HuH-7.5 (cell line): ENCODE data around the gene E2F8.

ENCODE experiments used
- DNase-seq: peaks from one replicate; pipeline ENCODE4 v3.0.0; 2011; ENCODE audit warnings: low spot score

E2F8 gene

DNA sequence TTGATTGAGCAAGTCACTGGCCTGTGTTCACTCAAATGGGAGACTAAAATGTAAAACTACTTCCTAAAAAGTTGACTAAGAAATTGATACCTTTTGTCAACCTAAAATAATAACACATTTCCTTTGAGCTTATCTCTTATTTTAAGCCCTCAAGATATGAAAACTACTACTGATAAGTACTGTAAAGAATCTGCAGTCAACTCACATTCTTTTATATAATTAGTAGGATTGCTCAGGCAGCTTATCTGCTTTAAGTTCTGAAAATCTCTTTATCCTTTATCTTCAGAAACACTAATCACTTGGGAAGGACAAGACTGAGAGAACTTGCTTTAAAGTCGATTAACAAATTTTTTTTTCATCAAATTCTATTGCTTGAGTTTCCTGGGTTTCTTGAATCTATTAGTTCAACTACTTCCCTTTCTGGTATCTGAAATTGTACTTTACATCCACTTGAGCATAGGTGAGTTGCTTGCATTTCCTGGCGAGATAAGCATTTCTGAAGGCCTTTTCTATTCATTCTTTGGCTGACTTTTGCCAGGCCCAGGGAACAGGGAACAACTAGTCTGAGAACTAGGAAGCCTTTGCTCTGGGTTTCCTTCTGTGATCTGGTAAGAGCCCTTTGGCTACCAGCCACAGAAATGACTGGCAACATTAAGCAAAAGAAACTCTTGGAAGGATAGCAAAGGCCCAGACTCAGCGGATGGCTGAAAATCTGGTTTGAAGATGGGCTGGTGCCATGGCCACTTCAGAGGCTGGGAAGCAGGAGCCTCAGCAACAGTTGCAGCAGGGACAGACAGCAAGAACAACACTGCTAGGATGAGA is 19.6 kb downstream of the E2F8 start:
- no peak for DNase-seq

DNA sequence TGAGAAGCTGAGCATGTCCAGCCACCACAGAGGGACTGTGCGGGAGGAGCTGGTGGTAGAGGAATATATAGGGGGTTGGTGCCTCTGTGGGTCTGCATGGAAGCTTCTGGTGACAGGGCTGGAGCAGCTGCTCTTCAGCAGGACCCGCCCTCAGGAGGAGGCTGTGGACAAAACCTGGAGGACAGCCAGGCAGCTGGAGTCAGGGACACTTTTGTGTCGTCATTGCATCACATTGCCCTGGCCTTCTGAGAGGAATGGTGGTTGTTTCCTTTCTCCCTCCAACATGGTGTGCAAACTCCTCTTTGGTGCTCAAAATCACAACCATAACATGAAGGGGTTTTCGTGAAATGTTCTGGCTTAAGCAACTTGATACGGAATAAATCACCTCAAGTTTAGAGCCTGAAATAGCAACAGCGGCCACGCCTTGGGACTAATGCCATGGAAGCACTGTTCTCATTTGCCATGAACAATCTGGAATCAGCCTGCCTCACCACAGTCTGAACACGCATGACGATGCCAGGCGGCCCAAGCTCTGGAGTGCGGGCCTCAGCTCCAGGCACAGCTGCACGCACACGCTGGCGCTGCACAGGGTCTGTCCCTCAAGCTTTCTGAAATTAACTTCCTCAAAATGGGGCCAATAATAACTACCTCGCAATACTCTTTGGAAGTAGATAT is 21.8 kb downstream of the E2F8 start:
- DNase-seq = no peak

DNA sequence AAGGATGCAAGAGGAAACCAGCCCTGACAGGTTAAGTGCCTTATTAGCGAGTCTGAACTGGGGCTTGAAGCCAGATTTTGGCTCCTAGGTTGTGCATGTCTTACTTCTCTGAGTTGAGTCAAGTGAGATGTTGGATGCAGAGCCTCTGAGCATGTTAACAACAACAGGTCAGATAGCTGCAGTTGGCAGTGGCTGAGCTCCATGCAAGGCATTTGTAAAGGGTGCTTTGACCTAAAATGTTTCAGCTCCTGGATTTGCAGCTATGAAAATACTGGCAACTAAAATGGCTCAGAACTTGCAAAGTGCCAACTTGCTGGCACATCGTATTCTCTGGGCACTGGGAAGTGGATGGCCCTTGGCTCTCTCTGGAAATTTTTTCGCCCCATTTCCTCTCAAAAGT is 22.5 kb downstream of the E2F8 start:
- DNase-seq = no peak

DNA sequence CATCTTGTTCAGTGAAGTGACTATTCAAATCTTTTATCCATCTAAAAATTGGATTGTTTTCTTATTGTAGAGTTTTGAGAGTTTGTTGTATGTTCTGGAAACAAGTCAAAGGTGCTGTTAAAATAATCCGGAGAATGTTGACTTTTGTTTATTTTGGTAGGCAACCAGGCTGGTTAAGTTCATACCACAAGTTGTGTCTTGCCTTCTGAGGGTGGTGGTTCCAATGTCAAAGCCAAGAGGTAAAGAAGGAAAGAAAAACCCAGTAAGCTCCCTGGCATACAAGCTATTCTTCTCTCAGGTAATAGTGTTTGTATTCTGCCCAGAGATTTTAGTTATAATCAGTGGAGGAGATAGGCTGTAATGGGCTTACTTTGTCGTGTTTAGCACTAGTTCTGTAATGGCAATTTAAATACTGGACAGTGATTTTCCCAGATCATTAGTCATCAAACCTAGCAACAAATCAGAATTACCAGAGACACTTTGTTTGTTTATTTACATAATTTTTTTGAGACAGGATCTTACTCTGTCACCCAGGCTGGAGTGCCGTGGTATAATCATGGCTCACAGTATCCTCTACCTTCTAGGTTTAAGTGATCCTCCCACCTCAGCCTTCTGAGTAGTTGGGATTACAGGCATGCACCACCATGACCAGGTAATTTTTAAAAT is 23.9 kb downstream of the E2F8 start:
- DNase-seq = no peak

DNA sequence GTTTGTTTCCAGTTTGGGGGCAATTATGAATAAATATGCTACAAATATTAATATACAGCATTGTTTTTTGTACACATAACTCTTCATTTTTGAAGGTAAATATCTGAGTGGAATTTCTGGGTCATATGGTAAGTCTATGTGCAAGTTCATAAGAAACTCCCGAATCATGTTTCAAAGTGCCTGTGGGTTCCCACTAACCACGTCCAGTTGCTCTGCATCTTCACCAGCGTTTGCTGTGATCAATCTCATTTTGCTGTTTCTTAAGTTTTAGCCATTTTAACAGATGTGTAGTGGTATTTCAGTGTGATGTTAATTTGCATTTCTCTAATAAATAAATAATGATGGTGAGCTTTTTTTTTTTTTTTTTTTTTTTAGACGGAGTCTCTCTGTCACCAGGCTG is 24.7 kb downstream of the E2F8 start:
- DNase-seq = no peak

DNA sequence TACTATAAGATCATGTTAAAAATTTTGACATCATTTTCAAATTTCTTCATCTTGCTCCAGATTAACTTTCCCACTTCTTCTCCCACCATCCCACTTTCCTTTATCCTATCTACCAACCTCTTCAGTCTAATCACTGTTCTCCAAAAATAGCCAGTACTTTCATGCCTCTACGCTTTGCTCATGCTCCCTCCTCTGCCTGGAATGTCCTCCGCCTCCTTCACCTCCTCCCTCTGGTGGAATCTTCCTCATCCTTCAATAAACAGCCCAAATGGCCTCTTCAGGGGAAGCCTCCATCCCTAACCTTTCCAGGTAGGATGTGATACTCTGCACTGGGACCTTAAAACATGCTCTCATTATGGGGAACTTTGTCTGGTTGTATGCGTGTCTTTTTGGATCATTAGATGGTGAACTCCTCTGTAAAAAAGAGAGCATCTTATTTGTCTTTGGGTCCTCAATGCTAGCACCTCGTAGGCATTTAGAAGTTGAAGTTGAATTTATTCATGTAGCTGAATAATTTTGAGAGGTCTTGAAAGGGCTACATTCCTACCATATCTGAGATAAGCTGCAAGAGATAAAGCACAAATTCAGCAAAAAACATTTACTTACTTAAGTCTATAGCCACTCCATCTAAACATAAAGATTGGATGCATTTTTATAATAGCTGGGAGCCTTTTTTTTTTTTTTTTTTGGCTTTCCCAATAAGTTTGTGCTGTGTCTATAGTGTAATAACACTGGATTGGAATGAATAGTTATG is 31.0 kb downstream of the E2F8 start:
- no peak for DNase-seq

DNA sequence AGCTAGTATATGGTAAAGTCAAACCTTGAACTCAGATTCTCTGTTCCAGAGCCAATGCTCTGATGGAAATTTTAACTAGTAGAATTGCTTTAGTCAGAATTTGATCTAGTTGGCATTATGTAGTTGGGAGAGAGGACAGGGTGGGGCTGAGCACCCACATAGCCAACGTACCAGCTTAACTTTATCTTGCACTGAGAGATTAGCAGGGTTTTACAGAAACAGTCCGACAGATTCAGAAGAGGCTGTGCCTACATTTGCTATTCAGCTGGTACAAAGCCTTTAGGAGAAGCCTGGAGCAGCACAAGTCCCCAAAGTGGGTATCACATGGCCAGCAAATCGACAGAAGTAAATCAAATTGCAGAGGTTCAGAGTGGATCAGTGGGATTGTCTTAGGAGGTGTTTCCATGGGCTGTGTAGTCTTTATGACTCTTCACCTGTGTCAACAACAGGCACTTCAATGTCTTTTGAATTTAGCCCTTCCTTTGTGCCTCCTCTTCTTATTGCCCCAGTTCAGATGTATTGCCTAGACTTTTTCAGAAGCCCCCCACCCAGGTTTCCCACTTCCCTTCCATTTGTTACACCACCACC is 31.7 kb downstream of the E2F8 start:
- DNase-seq = no peak

DNA sequence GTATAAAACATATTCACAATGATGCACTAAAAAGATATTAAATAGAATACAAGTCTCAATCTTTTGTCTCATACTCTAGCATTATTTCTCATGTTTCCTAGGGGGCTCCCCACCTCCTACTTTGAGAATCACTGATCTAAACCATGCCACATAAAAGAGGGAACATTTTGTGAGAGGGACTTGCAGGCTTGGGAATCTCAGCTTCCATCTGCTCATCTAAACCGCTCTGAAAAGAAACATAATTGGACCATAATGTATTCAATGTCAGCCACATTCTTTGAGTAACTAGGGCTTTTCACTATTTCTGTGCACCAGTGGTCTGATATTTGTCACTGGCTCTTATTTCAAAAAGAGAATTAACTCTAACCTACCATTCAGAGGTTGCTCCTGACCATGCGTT is 32.6 kb downstream of the E2F8 start:
- no peak for DNase-seq

DNA sequence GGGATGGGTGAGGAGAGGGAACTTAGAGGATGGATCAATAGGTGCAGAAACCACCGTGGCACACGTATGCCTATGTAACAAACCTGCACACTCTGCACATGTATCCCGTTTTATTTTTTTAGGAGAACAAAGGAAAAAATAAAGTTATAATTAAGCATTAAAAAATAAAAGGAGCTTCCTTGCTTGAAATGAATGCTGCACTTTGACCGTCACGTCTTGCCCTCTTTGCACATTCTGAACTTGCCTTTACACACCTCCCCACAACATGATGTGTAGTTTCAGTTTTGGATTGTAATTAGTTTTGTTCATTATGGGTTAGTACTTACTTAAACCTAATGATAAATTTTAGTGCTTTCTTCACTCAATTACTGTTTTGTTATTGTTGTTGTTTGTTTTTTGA is 35.9 kb downstream of the E2F8 start:
- no peak for DNase-seq

DNA sequence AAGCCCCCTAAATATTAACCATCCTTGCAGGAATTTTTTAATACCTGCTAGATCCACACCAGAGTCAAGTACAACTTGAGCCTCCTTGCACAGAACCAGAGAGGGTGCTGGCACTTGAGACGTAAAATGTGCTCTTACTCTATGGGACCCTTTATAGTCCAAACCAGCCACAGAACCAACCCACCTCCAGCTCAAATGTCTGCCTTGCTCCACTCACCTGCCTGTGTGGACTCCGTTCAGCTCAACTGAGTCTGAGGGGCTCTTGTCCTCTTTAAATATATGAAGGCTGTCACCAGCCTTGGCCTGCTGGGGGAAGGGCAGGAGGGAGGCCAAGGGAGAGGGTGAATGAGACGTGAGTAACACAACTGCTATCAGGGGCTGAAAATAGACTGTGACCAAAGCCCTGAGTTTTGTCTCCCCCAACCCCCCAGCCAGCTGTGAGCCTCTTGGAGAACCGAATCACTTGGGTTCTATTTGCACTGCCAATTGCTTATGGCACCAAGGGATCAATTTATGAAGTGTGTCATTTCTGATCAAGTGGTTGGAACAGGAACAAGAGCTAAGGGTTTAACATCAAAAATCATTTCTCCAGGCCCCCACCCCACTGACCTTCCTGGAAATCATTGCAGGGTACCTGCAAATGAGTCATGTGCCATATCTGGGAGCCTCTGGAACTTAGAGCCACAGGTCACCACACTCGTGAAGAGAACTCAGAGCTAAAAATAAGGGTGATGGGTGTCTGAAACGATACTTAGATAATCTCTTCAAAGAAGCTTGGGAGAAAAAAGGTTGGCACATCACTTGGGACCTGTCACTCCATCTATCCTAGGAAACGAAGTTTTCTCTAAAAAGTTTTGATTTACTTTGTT is 38.8 kb downstream of the E2F8 start, which contains the start of gene CSRP3:
Gene CSRP3 (minus strand): TSS at position 247 of the 869 bp plus-strand sequence. CDS start 9,535 bp downstream, outside the sequence.
- DNase-seq = no peak

DNA sequence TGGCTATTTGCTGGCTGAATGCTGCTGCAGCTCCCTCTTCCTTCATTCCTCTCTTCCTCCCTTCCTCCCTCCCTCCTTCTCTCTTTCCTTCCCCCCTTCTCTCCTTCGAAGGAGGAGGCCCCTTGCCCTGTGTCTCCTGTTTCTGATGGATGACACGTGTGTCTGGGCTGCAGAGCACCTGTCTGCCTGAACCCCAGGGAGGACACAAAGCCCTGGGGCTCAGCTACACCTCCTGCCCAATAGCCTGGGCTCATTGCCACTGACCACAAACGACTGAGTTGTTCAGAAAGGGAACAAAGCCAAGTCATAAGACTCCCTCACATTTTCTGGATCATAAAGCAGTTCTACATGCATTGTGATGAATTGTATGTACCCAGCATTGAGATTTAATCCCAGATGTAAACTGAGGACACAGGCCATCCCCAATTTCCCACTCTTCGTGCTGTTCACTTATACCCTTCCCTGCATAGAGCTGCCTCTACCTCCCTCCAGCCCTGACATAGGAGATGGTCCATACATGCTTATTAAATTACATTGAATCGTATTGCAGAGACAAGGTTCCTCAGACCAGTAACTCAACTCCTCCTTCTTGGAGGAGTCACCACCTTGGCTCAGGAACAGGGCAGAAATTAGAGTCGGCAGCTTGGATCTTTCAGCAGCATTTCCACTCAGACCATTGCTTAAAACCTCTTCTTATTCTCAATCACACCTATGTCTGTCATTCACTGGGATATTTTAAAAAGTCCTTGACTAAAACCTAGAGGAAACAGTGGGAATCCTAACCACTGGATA is 40.1 kb downstream of the E2F8 start:
- no peak for DNase-seq

DNA sequence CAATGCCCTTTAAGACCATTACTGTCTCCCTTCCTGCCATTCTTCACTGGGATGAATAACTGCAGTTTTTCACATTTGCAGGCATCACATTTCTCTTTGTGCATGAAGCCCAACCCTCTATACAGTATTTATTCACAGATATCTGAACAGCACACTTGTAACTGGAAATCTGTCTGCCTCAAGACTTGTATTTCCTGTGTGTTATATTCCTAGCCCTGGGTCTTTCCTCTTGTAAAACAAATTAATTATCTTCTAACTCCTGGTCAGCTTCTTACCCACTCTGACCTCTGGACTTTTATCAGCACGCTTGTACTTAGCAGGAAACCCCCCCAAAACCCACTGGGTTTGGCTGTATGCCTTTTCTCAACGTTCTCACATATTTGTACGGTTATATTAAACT is 41.0 kb downstream of the E2F8 start:
- no peak for DNase-seq

DNA sequence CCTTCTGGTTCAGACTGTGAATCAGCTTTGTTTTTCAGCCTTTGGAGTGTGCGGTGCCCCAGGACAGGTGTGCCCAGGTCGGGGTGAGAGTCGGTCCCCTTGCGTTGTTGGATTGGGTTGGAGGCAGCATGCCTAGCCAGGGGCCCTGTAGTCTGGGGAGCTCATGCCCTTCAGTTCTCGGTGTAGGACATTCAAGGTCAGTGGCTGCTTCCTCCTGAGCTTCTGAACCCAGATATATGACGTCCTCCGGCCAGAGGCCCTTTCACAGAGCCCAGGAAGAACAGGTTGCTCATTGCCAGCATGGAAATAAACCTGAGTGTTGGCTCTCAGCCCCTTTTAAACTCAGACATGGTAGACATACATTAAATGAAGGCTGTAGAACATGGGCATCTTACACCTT is 41.7 kb downstream of the E2F8 start:
- no peak for DNase-seq

DNA sequence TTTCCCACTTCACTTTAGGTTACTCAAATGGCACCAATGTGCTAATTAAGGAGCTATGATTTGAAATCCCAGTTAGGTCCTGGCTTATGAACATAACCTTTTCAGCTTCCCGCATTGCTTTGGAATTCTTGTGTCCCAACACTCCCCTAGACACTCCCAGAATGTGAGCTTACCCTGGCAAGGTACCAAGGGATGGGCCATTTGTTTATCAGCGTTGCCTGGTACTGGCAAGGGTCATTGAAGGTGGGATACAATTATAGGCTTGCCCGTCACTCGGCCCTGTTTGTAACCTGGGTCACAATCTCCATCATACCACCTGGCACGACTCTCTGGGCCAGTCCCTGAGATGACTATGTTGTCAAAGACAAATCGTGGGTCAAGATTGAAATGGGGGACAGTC is 44.3 kb downstream of the E2F8 start:
- no peak for DNase-seq

DNA sequence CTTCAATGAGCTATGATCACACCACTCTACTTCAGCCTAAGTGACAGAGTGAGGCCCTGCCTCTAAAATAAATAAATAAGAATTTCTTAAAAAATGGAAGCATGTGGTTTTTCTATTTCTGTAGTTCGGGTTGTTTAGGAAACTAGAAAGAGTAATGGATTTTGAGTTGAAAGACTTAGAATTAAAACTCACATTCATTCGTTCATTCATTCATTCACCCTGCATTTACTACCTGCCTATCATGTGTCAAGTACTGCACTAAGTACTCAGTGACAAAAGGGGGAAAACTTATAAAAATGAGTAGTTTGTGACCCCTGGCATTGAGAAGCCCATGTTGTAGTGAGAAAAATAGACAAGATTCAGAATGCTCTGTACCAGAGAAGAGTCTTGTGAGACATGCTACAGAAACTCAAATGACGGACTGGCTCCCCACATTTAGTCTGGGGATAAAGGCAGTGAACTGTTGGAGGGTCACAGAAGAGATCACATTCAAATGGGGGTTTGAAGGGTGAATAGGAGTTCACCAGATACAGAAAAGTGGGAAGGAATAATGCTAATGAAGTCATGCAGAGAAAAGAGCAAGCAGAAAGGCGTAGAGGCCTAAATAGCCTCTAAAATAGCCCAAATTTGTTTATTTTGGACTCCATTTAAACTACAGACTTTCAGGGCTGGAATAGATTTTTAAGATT is 46.0 kb downstream of the E2F8 start:
- DNase-seq = no peak

DNA sequence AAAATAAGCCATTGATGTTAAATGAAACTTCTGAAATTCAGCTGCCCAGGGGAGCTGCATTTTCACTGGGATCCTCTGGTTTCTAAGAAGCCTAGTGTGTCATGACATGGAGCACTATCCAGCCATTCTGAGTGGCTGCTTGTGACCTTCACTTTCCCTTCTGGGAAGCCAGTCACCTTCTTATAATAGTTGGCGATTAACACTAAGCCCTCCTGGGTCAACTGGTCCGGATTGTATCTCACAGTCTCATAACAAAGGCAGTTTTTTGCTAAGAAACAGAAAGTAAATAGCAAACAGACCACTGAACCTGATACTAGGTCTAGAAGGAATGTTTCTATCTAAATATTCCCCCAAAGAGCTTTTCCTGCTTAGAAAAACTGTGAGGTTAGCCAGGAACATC is 46.8 kb downstream of the E2F8 start:
- no peak for DNase-seq

DNA sequence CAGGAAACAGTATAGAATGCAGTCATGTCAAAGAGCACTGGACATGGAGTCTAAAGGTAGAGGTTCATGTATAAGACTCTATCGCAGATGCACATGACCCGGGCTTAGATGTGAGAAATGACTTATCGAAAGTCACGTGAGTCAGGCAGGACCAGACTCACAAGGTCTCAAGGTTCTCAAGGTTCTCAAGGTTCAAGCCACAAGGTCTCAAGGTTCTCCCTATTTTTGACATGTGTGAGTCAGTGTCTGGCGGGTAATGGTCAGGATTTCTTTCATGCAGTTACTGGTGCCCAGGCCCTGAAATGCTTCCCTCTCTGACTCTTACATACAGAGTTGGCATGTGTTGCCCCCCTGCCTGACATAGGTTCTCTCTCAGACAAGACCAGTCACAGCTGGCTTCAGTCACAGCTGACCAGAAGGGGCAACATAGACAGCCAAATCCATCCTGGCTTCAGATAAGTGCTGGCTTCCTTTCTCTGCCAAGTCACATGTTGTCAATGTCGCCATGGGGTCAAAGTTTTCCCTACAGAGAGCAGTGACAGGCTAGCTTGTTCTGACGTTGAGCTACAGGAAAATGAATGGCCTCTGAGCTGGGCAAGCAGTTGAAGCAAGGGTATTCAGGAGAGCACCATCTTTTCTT is 49.1 kb downstream of the E2F8 start:
- no peak for DNase-seq

DNA sequence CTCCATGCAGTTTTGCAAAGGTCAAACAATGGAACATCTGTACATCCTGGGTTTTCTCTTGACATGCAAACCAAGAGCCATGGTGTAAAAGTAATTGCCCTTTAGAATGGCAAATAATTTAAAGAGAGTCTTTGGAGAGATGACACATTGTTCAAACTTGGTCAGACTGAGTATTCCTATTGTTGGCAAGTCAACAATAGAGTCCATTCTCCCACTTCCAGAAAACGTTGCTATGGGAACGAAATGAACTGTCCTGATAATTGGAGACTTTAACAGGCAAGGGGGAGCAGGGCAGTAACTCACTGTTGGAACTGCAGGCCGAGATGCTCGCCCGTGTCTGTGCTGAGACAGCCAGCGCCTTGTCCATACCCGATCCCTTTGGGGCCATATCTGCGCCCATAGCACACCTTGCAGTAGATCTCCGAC is 52.9 kb downstream of the E2F8 start:
- DNase-seq = no peak
